HG02588 (cell line): ENCODE measurements around the gene GPR137.

Experiments used
- ATAC-seq: cut with Tn5 transposase; IDR thresholded peaks from one replicate; pipeline ENCODE4 v1.9.1; 2021; ENCODE audit warnings: mild to moderate bottlenecking, moderate library complexity; ENCODE audit not compliant: unreplicated experiment

The GPR137 gene

DNA sequence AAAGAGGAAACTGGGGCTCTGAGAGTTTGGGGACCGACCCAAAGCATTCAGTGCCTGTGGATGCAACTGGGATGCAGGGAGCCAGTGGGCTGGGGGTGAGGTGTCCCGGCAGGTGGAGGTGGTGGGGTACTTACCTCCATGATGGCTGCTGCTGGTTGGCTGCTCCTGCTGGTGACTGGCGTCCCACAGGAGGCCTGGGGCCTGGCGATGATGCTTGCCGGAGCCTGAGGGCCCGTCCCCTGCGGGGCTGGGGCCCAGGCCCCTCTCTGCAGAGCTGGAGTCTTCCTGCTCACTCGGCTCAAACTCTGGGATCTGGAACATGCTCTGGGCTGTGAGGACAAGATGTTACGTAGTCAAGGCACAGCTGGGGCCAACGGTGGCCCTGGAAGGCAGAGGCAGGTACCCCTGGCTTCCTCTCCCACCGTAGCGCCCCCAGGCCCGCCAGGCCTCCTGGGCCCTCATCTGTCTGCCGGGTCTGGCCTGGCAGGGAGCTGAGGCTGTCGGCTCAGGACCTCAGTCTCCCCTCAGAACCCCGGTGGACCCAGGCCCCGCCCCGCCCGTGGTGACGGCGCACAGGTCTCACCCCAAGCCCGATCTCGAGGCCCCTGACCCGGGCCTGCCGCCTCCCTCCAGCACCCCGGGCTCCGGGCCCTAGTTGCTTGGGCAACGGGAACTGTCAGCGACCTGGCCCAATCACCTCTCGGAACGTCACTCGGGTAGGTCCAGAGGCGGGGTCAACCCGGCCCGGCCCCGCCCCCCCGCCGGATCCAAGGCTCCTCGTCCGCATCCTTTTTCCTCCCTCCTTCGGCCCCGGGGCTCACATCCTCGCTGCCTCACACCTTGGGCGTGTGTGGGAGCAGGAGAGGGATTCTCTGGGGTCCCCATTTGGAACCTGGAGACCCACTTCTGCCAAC, 1.3 kb upstream of the GPR137 start, which contains the start of gene BAD:
Gene BAD (minus strand): TSS at position 618 of the 914 bp plus-strand sequence. CDS start 297 bp downstream, at position 321.
- ATAC-seq = peak; percentile 64

DNA sequence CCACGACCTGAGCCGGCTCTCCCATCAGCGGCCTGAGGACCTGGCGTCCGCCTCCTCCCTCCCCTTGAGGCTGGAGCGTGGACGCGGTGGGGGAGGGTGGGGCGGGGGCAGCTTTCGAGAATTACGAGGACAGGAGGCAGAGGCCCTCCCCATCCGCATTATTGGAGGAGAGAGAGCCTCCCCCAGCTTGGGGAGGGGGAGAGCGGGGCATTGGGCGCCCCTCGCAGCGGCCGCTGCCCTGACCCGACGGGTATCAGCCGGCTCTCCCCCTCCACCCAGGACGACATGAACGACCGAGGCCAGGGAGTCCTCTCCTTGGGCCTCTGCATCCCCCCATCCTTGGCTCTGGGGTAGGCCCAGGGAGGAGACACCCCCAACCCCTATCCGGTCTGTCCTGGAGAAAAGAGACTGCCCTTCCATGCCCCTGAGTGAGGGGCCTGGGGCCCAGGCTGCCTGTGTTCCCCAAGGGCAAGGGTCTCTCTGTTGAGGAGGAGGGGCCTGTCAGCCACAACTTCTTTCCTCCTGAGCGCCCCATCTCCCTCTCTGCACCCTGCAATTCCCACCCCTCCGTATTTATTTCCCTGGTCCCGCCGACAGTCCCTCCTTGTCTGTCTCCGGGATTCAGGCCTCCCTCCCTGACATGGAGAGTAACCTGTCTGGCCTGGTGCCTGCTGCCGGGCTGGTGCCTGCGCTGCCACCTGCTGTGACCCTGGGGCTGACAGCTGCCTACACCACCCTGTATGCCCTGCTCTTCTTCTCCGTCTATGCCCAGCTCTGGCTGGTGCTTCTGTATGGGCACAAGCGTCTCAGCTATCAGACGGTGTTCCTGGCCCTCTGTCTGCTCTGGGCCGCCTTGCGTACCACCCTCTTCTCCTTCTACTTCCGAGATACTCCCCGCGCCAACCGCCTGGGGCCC, 495 bp downstream of the GPR137 start:
- ATAC-seq = no peak

- ATAC-seq = no peak
Measured at GRCh38 chr11:64286801-64287159, 1.1 kb downstream of the GPR137 start.

- ATAC-seq = no peak
Measured at GRCh38 chr11:64287676-64288352, 2.2 kb downstream of the GPR137 start.

- no peak for ATAC-seq
Measured at GRCh38 chr11:64288353-64288750, 2.7 kb downstream of the GPR137 start.

- no peak for ATAC-seq
Measured at GRCh38 chr11:64289002-64289564, 3.4 kb downstream of the GPR137 start.

DNA sequence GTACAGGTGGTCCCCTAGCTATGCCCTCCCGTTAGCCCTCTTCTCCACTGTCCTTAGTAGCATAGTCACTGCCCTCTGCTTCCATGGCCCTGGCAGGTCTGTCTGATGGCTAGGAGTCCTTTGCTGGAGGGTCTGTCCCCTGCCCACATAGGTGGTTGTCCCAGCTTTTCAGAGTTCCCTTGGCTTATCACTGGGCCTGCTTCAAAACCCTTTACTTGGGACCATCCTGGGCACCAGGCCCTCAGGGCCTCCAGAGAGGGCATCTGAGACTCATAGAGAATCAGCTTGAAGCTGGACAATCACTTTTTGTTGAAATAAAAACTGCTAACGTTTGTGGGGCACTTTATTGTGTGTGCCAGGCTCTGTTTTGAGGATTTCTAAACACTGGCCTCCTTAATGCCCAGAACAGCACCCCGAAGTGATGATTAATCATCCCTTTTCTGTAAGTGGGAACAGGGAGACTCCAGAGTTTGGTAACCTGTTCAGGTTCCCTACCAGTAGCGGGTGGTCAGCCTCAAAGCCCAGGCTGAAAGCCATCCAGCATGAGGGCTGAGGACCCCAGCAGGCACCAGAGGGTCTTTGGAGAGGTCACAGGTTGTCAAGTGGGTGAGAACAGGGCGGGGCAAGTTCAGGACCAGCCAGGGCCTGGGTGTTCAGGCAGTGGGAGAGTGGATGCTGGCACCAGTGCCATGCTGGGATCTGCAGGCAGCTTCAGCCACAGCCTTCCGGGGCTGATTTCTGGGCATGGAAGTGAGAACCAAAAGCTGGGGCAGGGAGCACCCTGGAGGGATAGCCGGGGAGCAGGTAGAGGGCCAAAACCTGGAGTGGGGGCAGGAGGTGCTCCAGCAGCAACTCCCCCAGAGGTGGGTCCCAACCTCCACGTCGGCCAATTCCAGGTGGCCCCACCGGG, 5.0 kb downstream of the GPR137 start:
- ATAC-seq = no peak

- no peak for ATAC-seq
Measured at GRCh38 chr11:64291262-64291751, 5.7 kb downstream of the GPR137 start, which contains the start of gene KCNK4. Gene KCNK4 (plus strand): TSS chr11:64291302. CDS start chr11:64293019, 1,717 bp downstream.

- no peak for ATAC-seq
Measured at GRCh38 chr11:64291752-64292459, 6.3 kb downstream of the GPR137 start.

DNA sequence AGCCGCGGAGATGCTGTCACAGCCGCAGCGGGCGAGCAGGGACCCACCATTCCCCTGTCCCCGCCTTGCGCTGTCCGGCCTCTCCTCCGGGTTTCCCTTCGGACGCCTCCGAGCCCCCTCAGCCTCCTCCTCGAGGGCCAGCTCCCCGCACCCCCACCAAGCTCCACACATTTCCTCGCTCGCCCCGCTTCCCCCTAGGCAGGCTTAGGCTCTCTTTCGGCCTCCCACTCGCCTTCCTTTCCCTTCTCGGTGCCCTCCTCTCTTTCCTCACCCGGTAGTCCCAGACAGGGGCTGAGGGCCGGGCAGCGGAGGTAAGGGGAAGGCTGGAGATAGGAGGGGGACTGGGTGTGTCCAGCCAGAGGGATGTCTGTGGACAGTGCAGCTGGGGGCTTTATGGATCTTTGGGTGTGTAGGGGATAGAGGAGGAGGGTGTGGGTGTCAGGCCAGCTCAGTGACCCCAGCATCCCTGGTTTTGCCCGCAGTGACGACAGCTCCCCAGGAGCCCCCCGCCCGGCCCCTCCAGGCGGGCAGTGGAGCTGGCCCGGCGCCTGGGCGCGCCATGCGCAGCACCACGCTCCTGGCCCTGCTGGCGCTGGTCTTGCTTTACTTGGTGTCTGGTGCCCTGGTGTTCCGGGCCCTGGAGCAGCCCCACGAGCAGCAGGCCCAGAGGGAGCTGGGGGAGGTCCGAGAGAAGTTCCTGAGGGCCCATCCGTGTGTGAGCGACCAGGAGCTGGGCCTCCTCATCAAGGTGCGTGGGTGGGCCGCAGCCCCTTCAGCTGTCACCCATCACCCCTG, 7.0 kb downstream of the GPR137 start:
- ATAC-seq = no peak

DNA sequence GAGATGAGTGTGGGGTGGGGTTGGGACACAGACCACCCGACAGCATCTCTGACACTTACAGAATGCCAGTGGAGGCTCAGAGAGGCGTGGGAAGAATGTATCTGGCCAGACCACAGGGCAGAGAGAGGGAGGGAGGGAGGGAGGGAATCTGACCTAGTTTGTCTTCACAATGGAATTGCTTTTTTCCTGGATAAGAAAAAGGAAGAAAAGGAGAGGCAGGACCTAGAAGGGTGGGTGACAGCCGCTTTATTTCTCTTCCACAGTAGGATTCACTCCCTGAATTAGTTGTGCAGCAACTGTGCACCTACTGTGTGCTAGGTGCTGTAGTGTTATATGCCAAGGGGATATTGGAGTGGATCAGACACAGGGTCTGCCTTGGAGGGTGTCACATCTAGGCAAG, 9.1 kb downstream of the GPR137 start:
- ATAC-seq = no peak

GRCh38 chr11:64295760-64296159, 10.1 kb downstream of the GPR137 start:
- ATAC-seq = no peak

GRCh38 chr11:64296236-64296635, 10.6 kb downstream of the GPR137 start:
- no peak for ATAC-seq

DNA sequence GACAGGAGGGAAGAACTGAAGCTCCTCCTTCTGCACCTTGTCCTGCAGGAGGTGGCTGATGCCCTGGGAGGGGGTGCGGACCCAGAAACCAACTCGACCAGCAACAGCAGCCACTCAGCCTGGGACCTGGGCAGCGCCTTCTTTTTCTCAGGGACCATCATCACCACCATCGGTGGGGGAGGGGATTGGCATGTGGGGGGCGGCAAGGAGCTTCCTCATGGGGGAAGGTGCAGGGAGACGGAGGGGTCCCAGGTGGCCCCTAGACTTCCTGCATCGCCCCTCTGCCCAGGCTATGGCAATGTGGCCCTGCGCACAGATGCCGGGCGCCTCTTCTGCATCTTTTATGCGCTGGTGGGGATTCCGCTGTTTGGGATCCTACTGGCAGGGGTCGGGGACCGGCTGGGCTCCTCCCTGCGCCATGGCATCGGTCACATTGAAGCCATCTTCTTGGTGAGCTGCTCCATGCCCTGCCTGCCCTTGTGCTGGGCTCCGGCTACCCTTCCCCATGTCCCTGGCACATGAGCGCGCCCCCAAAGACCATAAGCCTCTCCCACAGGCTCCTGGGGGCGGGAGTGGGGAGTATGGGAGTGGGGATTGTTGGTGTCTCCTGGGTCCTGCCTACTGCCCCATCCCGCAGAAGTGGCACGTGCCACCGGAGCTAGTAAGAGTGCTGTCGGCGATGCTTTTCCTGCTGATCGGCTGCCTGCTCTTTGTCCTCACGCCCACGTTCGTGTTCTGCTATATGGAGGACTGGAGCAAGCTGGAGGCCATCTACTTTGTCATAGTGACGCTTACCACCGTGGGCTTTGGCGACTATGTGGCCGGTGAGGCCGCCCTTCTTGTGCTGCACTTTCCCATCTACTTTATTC, 11.4 kb downstream of the GPR137 start:
- no peak for ATAC-seq

GRCh38 chr11:64297699-64298358, 12.2 kb downstream of the GPR137 start:
- ATAC-seq = no peak
